RWPE2 (cell line): ENCODE results near the gene TOP3B.

ENCODE experiments used
- ATAC-seq: fragments of 200-7000 bp; cut with Tn5 transposase; 3 replicates; pipeline ENCODE4 v1.9.1; 2021; ENCODE audit warnings: low read depth
- DNase-seq: peaks from one replicate; pipeline ENCODE4 v3.0.0-alpha.2; 2020; ENCODE audit warnings: low spot score
- H3K27ac ChIP-seq: fragments of 450-650 bp; 2 replicates; pipeline ENCODE4 v1.5.1; 2017; ENCODE audit warnings: mild to moderate bottlenecking; ENCODE audit not compliant: poor library complexity, severe bottlenecking
- H3K27me3 ChIP-seq: fragments of 250-450 bp; sonication (Bioruptor Pico); 2 replicates; pipeline ENCODE4 v1.5.1; 2021; ENCODE audit warnings: mild to moderate bottlenecking, moderate library complexity; ENCODE audit not compliant: insufficient read depth, poor library complexity, severe bottlenecking
- H3K36me3 ChIP-seq: fragments of 250-450 bp; sonication (Bioruptor Pico); 2 replicates; pipeline ENCODE4 v1.5.1; 2020; ENCODE audit warnings: low read depth, mild to moderate bottlenecking, moderate library complexity
- H3K4me1 ChIP-seq: fragments of 250-450 bp; sonication (Bioruptor Pico); 2 replicates; pipeline ENCODE4 v1.5.1; 2021; ENCODE audit warnings: mild to moderate bottlenecking, moderate library complexity; ENCODE audit not compliant: insufficient read depth, poor library complexity, severe bottlenecking
- H3K4me3 ChIP-seq: fragments of 250-450 bp; sonication (Bioruptor Pico); 2 replicates; pipeline ENCODE4 v1.5.1; 2021; ENCODE audit warnings: mild to moderate bottlenecking, moderate library complexity; ENCODE audit not compliant: severe bottlenecking
- H3K9me3 ChIP-seq: fragments of 250-450 bp; sonication (Bioruptor Pico); 2 replicates; pipeline ENCODE4 v1.5.1; 2021; ENCODE audit warnings: mild to moderate bottlenecking, moderate library complexity; ENCODE audit not compliant: severe bottlenecking
- CTCF ChIP-seq: fragments of 450-650 bp; IDR thresholded peaks from one replicate; pipeline ENCODE4 v1.5.1; 2017; ENCODE audit warnings: mild to moderate bottlenecking, moderate library complexity; ENCODE audit not compliant: poor library complexity, severe bottlenecking

Gene TOP3B

DNA sequence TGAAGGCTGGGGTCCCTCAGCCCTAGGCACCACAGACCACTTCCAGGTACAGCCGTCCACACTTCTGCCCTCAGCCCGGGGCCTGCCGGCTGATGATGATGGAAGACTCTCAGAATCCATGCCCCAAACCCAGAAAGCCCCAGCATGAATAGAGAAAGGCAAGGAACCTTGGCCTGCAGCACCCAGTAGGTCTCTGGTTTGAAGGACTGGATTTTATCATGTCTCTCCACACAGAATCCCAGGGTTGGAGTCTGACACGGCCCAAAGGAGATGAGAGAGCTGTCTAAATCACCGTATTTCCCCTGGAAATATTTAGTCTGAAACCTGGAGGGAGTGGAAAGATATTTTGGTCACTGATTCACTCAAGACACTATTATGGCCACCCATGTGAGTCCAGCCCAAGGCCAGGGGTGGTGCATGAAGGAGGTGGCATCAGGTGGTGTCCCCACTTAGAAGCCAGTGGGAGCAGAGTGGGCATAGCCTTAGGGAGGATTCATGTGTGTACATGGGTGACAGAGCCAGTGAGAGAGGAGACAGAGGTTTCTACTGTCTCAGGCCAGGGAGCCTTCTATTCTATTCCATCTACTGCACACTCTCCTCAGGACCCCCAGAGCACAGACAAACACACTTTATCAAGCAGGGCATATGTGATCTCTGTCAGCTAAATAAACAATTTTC, 14.0 kb downstream of the TOP3B start:
- Histone ChIP-seq H3K27me3 (no peaks in the 10 kb centered on the region), H3K9me3 (no peaks in the 10 kb centered on the region), H3K4me1 (no peaks in the 10 kb centered on the region), H3K27ac (no peak overlapping the region), H3K36me3 (peaks cover 79% of the 10 kb centered on the region), H3K4me3 (no peak overlapping the region)
- TF ChIP-seq CTCF = no peak
- ATAC-seq = no peak
- DNase-seq = no peak

GRCh38 chr22:21967693-21968271, 14.8 kb downstream of the TOP3B start:
- ATAC-seq (no peak), DNase-seq (no peak)
- Histone ChIP-seq H3K4me3 (no peak overlapping the region), H3K4me1 (no peaks in the 10 kb centered on the region), H3K27me3 (no peaks in the 10 kb centered on the region), H3K27ac (no peak overlapping the region), H3K36me3 (peaks cover 74% of the 10 kb centered on the region), H3K9me3 (no peaks in the 10 kb centered on the region)
- no peak for TF ChIP-seq CTCF

- peaks cover 72% of the 10 kb centered on the region for H3K36me3 ChIP-seq
- H3K4me1 ChIP-seq = no peaks in the 10 kb centered on the region
- H3K4me3 ChIP-seq = no peak overlapping the region
- no peaks in the 10 kb centered on the region for H3K9me3 ChIP-seq
- no peak for DNase-seq
- no peak for ATAC-seq
- H3K27ac ChIP-seq = no peak overlapping the region
- TF ChIP-seq CTCF = no peak
- no peaks in the 10 kb centered on the region for H3K27me3 ChIP-seq
Observed at GRCh38 chr22:21966643-21967516, 15.7 kb downstream of the TOP3B start.

DNA sequence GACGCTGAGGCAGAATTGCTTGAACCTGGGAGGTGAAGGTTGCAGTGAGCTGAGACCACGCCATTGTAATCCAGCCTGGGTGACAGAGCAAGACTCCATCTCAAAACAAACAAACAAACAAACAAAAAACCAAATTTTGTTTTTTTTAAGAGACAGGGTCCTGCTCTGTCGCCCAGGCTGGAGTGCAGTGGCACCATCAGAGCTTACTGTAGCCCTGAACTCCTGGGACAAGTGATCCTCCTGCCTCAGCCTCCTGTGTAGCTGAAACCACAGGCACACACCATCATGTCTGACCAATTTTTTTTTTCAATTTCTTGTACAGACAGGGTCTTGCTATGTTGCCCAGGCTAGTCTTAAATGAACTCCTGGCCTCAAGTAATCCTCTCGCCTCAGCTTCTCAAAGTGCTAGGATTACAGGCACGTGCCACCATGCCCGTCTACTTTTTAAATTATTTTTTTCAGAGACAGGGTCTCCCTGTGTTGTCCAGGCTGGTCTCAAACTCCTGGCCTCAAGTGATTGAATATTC, 16.8 kb downstream of the TOP3B start:
- peaks cover 62% of the 10 kb centered on the region for H3K36me3 ChIP-seq
- no peak overlapping the region for H3K27ac ChIP-seq
- no peak overlapping the region for H3K4me3 ChIP-seq
- H3K27me3 ChIP-seq = no peaks in the 10 kb centered on the region
- DNase-seq = no peak
- TF ChIP-seq CTCF = no peak
- no peak for ATAC-seq
- no peaks in the 10 kb centered on the region for H3K9me3 ChIP-seq
- no peaks in the 10 kb centered on the region for H3K4me1 ChIP-seq
